K562 (cell line): ENCODE measurements around the gene CTNNBL1. TPM values are rescaled to one million over a fixed set of nuclear protein-coding genes. Genes with fewer than 3 reads are reported as not detected.
A peak's percentile ranks its signal among the peaks of the same experiment; 100 is the strongest.

Experiments used
- C11orf30 ChIP-seq: fragments of 450-650 bp; IDR thresholded peaks from 2 replicates; pipeline ENCODE4 v1.6.1; 2016; ENCODE audit warnings: low read depth, mild to moderate bottlenecking
- DDX20 ChIP-seq: fragments of 450-650 bp; IDR thresholded peaks from 2 replicates; pipeline ENCODE4 v1.6.1; 2016; ENCODE audit warnings: missing genetic modification characterization, low read depth, mild to moderate bottlenecking, missing compliant biosample characterization, moderate library complexity
- E2F1 ChIP-seq: sonication (generic); formaldehyde crosslinking; IDR thresholded peaks from 2 replicates; pipeline ENCODE4 v1.8.1; 2023; ENCODE audit warnings: mild to moderate bottlenecking, missing genetic modification reagents, moderate library complexity
- EZH2 ChIP-seq: IDR thresholded peaks from 2 replicates; pipeline ENCODE4 v1.6.1; 2012; ENCODE audit warnings: low read depth, mild to moderate bottlenecking, inconsistent platforms, low read length, borderline replicate concordance
- FOXA1 ChIP-seq: fragments of 450-650 bp; IDR thresholded peaks from 2 replicates; pipeline ENCODE4 v1.6.1; 2016; ENCODE audit warnings: mild to moderate bottlenecking, borderline replicate concordance
- GTF2A2 ChIP-seq: IDR thresholded peaks from 2 replicates; pipeline ENCODE4 v1.6.1; 2016; ENCODE audit warnings: mild to moderate bottlenecking, missing genetic modification characterization, missing compliant biosample characterization
- HCFC1 ChIP-seq: IDR thresholded peaks from 2 replicates; pipeline ENCODE4 v1.6.1; 2012; ENCODE audit warnings: low read depth, low read length, improper control_type of control experiment
- KAT8 ChIP-seq: fragments of 450-650 bp; IDR thresholded peaks from 2 replicates; pipeline ENCODE4 v1.6.1; 2016; ENCODE audit warnings: low read depth, mild to moderate bottlenecking
- MECOM ChIP-seq: fragments of 250-450 bp; sonication (Bioruptor Pico); IDR thresholded peaks from 2 replicates; pipeline ENCODE4 v1.8.0; 2022; ENCODE audit warnings: inconsistent platforms
- MEF2A ChIP-seq: IDR thresholded peaks from 2 replicates; pipeline ENCODE4 v1.6.1; 2011; ENCODE audit warnings: low read depth, mild to moderate bottlenecking, low read length, moderate library complexity; ENCODE audit not compliant: control insufficient read depth
- MITF ChIP-seq: IDR thresholded peaks from 2 replicates; pipeline ENCODE4 v1.6.1; 2014; ENCODE audit warnings: antibody characterized with exemption
- MTA1 ChIP-seq: fragments of 450-650 bp; IDR thresholded peaks from 2 replicates; pipeline ENCODE4 v1.6.1; 2017; ENCODE audit warnings: borderline replicate concordance
- NCOA4 ChIP-seq: fragments of 450-650 bp; IDR thresholded peaks from 2 replicates; pipeline ENCODE4 v1.6.1; 2018; ENCODE audit warnings: mild to moderate bottlenecking; ENCODE audit not compliant: partially characterized antibody
- NFIC ChIP-seq: fragments of 450-650 bp; IDR thresholded peaks from 2 replicates; pipeline ENCODE4 v1.6.1; 2017; ENCODE audit warnings: mild to moderate bottlenecking, inconsistent platforms
- PKNOX1 ChIP-seq: fragments of 450-650 bp; IDR thresholded peaks from 2 replicates; pipeline ENCODE4 v1.6.1; 2016
- SIRT6 ChIP-seq: IDR thresholded peaks from one replicate; pipeline ENCODE4 v1.6.1; 2012; ENCODE audit warnings: low read depth, mild to moderate bottlenecking, control low read depth, inconsistent platforms, low read length, moderate library complexity
- SMAD2 ChIP-seq: fragments of 150-350 bp; IDR thresholded peaks from 2 replicates; pipeline ENCODE4 v1.6.1; 2014; ENCODE audit warnings: low read depth, mild to moderate bottlenecking, low read length
- SP1 ChIP-seq: sonication (generic); formaldehyde crosslinking; IDR thresholded peaks from 2 replicates; pipeline ENCODE4 v1.8.1; 2022; ENCODE audit warnings: mild to moderate bottlenecking, missing genetic modification reagents
- SRSF9 ChIP-seq: fragments of 200-400 bp; formaldehyde crosslinking; IDR thresholded peaks from 2 replicates; pipeline ENCODE4 v1.6.1; 2017; ENCODE audit warnings: low read depth, low read length, borderline replicate concordance
- TARDBP ChIP-seq: fragments of 450-650 bp; IDR thresholded peaks from 2 replicates; pipeline ENCODE4 v1.6.1; 2016
- TEAD4 ChIP-seq, 2 experiments: sonication (generic) in 1 of 2; formaldehyde crosslinking in 1 of 2; IDR thresholded peaks; 2 replicates each; pipeline versions ENCODE4 v1.6.1 to v1.8.0; 2012 to 2022; ENCODE audit warnings: borderline replicate concordance in 1 of 2, inconsistent platforms in 1 of 2, low read length in 1 of 2, mild to moderate bottlenecking in 1 of 2, missing genetic modification reagents in 1 of 2
- TOE1 ChIP-seq, 2 experiments: fragments of 450-650 bp in 1 of 2; sonication (generic) in 1 of 2; formaldehyde crosslinking in 1 of 2; IDR thresholded peaks; 2 replicates each; pipeline versions ENCODE4 v1.7.1 to v1.8.0; 2016 to 2022; ENCODE audit warnings: borderline replicate concordance in 2 of 2, mild to moderate bottlenecking in 2 of 2, antibody characterized with exemption in 1 of 2, inconsistent platforms in 1 of 2, low read depth in 1 of 2, missing genetic modification reagents in 1 of 2, moderate library complexity in 1 of 2
- ZBTB17 ChIP-seq: fragments of 450-650 bp; formaldehyde crosslinking; IDR thresholded peaks from 2 replicates; pipeline ENCODE4 v1.4.0; 2020; ENCODE audit warnings: mild to moderate bottlenecking
- ZNF311 ChIP-seq: fragments of 250-450 bp; sonication (Bioruptor Pico); IDR thresholded peaks from 2 replicates; pipeline ENCODE4 v1.4.0; 2020; ENCODE audit warnings: mild to moderate bottlenecking, moderate library complexity
- ZNF444 ChIP-seq: fragments of 250-450 bp; sonication (Bioruptor Pico); IDR thresholded peaks from 2 replicates; pipeline ENCODE4 v1.4.0; 2020; ENCODE audit warnings: mild to moderate bottlenecking, moderate library complexity
- ZNF644 ChIP-seq: fragments of 200-800 bp; sonication (Bioruptor generic); IDR thresholded peaks from 2 replicates; pipeline ENCODE4 v1.6.1; 2016; ENCODE audit warnings: low read depth, missing genetic modification characterization, missing compliant biosample characterization
- ZNF830 ChIP-seq: fragments of 250-450 bp; sonication (Bioruptor Pico); IDR thresholded peaks from 2 replicates; pipeline ENCODE4 v1.5.0; 2021; ENCODE audit warnings: mild to moderate bottlenecking
- polyA plus RNA-seq, 8 experiments: library from polyadenylated mRNA; depleted of rRNA in 4 of 8; stranded (reverse) in 5 of 8; unstranded in 3 of 8; fragments of >200 nt; fragmentation: Nextera tagmentation in 2 of 8; fragmentation: Illumina TruSeq in 1 of 8; extraction: Ambion mirVana in 2 of 8; extraction: Trizol in 1 of 8; gene quantifications; 2 replicates each; pipeline versions ENCODE4 v1.2.1 to v1.2.3, GENCODE V29; 2011 to 2014; ENCODE audit warnings: inconsistent platforms in 1 of 8, missing spikeins in 1 of 8
- total RNA-seq, 7 experiments: library from RNA; depleted of rRNA in 6 of 7; stranded (reverse); fragments of >200 nt in 6 of 7; fragmentation: Illumina TruSeq in 2 of 7; extraction: Trizol in 2 of 7; gene quantifications; 2 replicates each; pipeline versions ENCODE4 v1.2.1 to v1.2.3, GENCODE V29; 2011 to 2021; ENCODE audit warnings: low replicate concordance in 1 of 7

Gene CTNNBL1
- total and polyA plus RNA-seq, 9 of the 15 experiments (the other 6 are each of a cell fraction or from before 2014, with no cell fraction given), result 32.4 to 85.6 (median 43.6) TPM

- peak; percentile 80 for TF ChIP-seq NCOA4
- no peak; the same call in 1 of the 2 replicates for TF ChIP-seq ZNF644 (tag)
- TF ChIP-seq SIRT6, result no peak
- TF ChIP-seq ZNF830 (CRISPR knock-in tag), result no peak
- peak; percentile 94 for TF ChIP-seq NFIC
- TF ChIP-seq KAT8, result no peak
- TF ChIP-seq FOXA1, result no peak
- no peak for TF ChIP-seq DDX20 (tag)
- 0 out of 2 replicates have a peak, but pooled peaks have one; percentile 33 for TF ChIP-seq MITF
- TF ChIP-seq ZBTB17 (CRISPR knock-in tag), result peak; percentile 68; the same call in 1 of the 2 replicates
- TF ChIP-seq MECOM (CRISPR knock-in tag), result peak; percentile 72; the same call in 1 of the 2 replicates
- no peak for TF ChIP-seq EZH2
- TF ChIP-seq SMAD2, result no peak
- no peak for TF ChIP-seq SP1
- peak; percentile 71; the same call in 1 of the 2 replicates for TF ChIP-seq TOE1 (IDR thresholded peaks at IDR 0.05; ENCODE audit: borderline replicate concordance)
- TF ChIP-seq TOE1 (CRISPR knock-in tag; IDR thresholded peaks at IDR 0.05; ENCODE audit: borderline replicate concordance, low read depth), result no peak
- peak; percentile 91 for TF ChIP-seq PKNOX1
- TF ChIP-seq TARDBP, result peak; percentile 94
- TF ChIP-seq SRSF9, result no peak
- TF ChIP-seq MEF2A, result peak; percentile 60; the same call in 1 of the 2 replicates
- TF ChIP-seq MTA1, result peak; percentile 90
- no peak for TF ChIP-seq GTF2A2 (tag)
- TF ChIP-seq TEAD4 (IDR thresholded peaks at IDR 0.05; ENCODE audit: low read length), result peak; percentile 99
- no peak for TF ChIP-seq TEAD4 (CRISPR knock-in tag; IDR thresholded peaks at IDR 0.05; ENCODE audit: borderline replicate concordance)
- TF ChIP-seq C11orf30, result no peak
- no peak for TF ChIP-seq HCFC1
- no peak for TF ChIP-seq E2F1 (CRISPR knock-in tag)
- 0 out of 2 replicates have a peak, but pooled peaks have one; percentile 26 for TF ChIP-seq ZNF311 (CRISPR knock-in tag)
- no peak for TF ChIP-seq ZNF444 (CRISPR knock-in tag)
Observed at GRCh38 chr20:37850724-37851355, 157.0 kb downstream of the CTNNBL1 start (continued).
